GM12865 (cell line): ENCODE measurements around the gene S100P.
"Not testable (repeated sequence)": the region's sequence is repeated elsewhere in the genome, so short reads cannot be mapped to it uniquely, and the experiment has no call there.

Experiments
- DNase-seq: peaks from one replicate; pipeline ENCODE4 v3.0.0; 2010; ENCODE audit warnings: low read depth
- H3K4me3 ChIP-seq: 2 replicates; pipeline ENCODE4 v1.5.1; 2011; ENCODE audit warnings: mild to moderate bottlenecking, low read depth, low read length, control low read depth
- TF ChIP-seq, protein P1 (sequence below): IDR thresholded peaks from 2 replicates; pipeline ENCODE4 v1.5.1; 2011; ENCODE audit warnings: low read length, control low read depth, low read depth, inconsistent platforms; ENCODE audit not compliant: insufficient read depth; ENCODE audit errors: missing control alignments

Gene S100P

DNA sequence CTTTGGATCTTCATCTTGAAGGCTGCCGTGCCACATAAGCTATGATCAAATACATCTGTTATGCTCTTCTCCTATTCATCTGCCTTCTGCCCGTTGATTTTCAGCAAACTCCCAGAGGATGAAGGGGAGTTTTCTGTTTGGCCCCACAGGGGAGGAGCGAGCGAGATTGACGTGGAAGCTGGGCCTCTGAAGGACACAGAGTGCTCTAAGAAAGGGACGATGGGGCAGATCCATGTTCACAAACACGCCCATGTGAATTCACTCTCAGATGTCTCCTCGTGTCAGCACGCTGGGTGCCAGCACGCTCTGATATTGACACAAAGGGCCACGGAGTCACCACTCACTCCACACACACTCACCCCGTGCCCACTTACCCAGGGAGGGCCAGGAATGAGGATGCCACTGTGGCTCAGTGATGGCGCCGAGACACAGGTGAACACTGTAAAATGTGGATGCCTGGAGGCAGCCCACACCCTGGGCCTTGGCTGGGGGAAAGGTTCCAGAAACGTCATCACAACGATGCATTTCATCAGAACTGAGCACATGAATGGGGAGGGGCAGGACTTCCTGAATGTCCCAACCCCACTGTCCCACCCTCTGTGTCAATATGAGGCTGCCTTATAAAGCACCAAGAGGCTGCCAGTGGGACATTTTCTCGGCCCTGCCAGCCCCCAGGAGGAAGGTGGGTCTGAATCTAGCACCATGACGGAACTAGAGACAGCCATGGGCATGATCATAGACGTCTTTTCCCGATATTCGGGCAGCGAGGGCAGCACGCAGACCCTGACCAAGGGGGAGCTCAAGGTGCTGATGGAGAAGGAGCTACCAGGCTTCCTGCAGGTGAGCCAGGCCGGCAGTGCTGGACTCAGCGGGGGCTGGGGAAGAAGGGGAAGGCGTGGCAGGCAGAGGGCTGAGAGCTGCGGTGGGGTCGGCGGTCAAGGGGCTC, at the start of gene S100P:
TSS of gene S100P (plus strand) at position 648 of the 946 bp plus-strand sequence. CDS start at position 703, 55 bp downstream.
- no peak for DNase-seq
- TF ChIP-seq, protein P1, sequence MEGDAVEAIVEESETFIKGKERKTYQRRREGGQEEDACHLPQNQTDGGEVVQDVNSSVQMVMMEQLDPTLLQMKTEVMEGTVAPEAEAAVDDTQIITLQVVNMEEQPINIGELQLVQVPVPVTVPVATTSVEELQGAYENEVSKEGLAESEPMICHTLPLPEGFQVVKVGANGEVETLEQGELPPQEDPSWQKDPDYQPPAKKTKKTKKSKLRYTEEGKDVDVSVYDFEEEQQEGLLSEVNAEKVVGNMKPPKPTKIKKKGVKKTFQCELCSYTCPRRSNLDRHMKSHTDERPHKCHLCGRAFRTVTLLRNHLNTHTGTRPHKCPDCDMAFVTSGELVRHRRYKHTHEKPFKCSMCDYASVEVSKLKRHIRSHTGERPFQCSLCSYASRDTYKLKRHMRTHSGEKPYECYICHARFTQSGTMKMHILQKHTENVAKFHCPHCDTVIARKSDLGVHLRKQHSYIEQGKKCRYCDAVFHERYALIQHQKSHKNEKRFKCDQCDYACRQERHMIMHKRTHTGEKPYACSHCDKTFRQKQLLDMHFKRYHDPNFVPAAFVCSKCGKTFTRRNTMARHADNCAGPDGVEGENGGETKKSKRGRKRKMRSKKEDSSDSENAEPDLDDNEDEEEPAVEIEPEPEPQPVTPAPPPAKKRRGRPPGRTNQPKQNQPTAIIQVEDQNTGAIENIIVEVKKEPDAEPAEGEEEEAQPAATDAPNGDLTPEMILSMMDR = no peak
- no peak within 1 kb of the TSS for H3K4me3 ChIP-seq

DNA sequence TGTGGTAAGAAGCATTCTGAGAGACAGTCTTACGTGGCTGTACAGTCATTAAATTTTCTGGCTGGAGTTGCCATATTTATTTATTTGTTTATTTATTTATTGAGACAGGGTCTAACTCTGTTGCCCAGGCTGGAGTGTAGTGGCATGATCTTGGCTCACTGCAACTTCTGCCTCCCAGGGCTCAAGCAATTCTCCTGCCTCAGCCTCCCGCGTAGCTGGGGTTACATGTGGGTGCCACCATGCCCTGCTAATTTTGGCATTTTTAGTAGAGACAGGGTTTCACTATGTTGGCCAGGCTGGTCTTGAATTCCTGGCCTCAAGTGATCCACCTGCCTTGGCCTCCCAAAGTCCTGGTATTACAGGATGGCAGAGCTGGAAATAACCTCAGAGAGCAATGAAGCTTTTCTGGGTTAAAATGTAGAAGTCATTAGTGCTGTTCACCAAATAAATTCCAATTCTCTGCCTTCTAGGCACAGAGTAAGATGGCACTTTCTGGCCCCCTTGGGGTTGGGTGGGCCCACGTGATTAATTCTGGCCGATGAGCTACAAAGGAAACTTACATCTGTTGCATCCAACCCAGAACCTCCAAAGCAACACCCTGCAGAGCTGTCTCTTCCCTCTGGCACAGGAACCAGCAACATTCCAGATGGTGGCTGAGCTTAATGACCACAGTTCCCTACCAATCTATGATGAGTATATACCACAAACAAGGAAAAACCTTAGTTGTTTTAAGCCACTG, 48.7 kb upstream of the S100P start:
- TF ChIP-seq, protein P1 = no peak
- no peak overlapping the region for H3K4me3 ChIP-seq
- DNase-seq = no peak

DNA sequence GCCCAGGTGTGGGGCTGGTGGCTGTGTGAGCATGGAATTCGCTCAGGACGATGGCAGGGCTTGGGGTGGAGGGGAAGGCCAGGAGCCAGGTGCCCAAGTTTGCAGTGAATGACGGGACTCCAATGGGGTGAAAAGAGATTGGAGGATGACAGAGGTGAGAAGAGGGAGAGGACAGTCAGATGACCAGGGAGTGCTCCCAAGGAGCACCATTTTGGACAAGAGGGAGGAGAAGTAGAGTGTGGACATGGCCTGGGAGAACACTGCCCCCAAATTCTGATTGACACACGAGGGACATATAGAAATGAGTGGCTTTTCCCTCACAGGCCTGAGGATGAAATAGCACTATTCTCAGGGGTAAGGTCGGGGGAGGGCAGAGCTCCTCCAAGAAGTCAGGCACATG, 46.5 kb upstream of the S100P start:
- TF ChIP-seq, protein P1 = no peak
- H3K4me3 ChIP-seq = no peak overlapping the region
- DNase-seq = no peak

DNA sequence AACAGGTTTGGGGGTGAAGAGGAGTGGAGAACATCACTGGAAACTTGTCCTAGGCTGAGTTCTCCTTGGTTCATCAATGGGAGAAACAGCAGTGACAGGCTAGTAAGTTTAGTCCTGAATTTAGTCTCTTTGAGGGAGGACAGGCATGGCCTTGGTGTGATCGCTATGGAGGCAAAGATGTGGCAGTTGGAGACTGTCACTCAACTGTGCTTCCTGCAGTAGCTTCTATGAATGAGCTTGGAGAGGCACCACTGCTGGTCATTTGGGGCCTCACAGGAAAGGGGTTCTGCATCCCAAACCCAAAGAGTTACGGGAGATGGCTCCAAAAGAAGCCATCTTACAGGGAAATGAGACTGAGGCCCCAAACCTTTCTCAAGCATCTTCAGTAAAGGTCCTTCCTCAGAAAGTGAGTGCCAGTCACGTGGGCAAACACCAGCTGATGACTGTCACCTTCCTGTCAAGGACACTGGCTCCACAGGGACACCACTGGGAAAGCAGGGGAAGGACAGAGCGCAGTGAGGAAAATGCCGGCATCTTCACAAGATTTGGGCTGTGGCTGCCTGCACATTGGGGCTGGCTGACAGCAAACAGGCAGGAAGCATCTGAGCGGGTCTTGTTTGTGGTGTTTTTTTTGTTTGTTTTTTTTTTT, 46.0 kb upstream of the S100P start:
- TF ChIP-seq, protein P1 = no peak
- DNase-seq = no peak
- H3K4me3 ChIP-seq = no peak overlapping the region

DNA sequence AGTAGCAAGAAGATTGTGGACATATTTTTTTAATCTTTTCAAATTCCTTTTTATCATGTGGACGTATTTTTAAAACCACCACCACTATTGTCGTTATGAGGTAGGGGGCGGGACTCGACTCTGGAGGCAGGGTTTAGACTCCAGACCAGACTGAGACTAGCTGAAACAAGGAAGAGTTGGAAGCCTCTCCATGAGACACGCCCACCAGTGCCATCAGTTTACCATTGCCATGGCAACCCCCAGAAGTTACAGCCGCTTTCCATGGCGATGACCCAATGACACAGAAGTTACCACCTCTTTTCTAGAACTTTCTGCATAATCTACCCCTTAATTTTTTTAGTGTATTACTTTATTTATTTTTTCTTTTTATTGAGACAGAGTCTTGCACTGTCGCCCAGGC, 44.5 kb upstream of the S100P start:
- H3K4me3 ChIP-seq = no peak overlapping the region
- TF ChIP-seq, protein P1 = no peak

DNA sequence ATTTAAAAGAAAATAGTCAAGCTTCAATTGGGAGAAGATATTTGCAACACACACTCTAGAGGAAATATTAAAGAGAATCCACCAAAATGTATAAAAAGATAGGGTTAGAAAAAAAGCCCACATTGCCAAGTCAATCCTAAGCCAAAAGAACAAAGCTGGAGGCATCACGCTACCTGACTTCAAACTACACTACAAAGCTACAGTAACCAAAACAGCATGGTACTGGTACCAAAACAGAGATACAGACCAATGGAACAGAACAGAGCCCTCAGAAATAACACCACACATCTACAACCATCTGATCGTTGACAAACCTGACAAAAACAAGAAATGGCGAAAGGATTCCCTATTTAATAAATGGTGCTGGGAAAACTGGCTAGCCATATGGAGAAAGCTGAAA, 39.5 kb upstream of the S100P start:
- DNase-seq, H3K4me3 ChIP-seq: not testable (repeated sequence)

More for the DNA sequence above, 44.5 kb upstream of the S100P start:
- DNase-seq = no peak

DNA sequence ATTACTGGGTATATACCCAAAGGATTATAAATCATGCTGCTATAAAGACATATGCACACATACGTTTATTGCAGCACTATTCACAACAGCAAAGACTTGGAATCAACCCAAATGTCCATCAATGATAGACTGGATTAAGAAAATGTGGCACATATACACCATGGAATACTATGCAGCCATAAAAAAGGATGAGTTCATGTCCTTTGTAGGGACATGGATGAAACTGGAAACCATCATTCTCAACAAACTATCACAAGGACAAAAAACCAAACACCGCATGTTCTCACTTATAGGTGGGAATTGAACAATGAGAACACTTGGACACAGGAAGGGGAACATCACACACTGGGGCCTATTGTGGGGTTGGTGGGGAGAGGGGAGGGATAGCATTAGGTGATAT, 38.4 kb upstream of the S100P start:
- H3K4me3 ChIP-seq, DNase-seq: not testable (repeated sequence)
